GM12878 (cell line): ENCODE data around the gene LONRF2. TPM values are rescaled to one million over a fixed set of nuclear protein-coding genes. Genes with fewer than 3 reads are reported as not detected.

Source experiments
- ATAC-seq: fragments of 200-7000 bp; cut with Tn5 transposase; 3 replicates; pipeline ENCODE4 v1.9.1; 2020; ENCODE audit warnings: mild to moderate bottlenecking, moderate library complexity
- BruUV-seq: library from RNA; stranded (reverse); fragments of 400-500 nt; replicated peaks from 2 replicates; lab custom pipeline; 2021; lab: Mats Ljungman, UMichigan
- CTCF ChIA-PET: fragments of 300-600 bp; sonication (Branson Sonifier 250); formaldehyde crosslinking; extraction: SDS; loops from one replicate; lab custom pipeline; 2021; ENCODE audit warnings: inconsistent platforms; lab: Yijun Ruan, JAX
- POLR2A ChIA-PET: fragments of 350-600 bp; formaldehyde crosslinking; extraction: SDS; loops from one replicate; lab custom pipeline; 2021; ENCODE audit warnings: inconsistent platforms; lab: Charles Lee
- RAD21 ChIA-PET: fragments of 300-600 bp; sonication (Branson Sonifier 250); formaldehyde crosslinking; loops from one replicate; lab custom pipeline; 2023; ENCODE audit warnings: antibody characterized with exemption; ENCODE audit not compliant: unreplicated experiment; lab: Charles Lee
- SMC1A ChIA-PET: fragments of 300-600 bp; sonication (Branson Sonifier 250); formaldehyde crosslinking; loops from one replicate; lab custom pipeline; 2023; ENCODE audit not compliant: unreplicated experiment, uncharacterized antibody; lab: Charles Lee
- DNase-seq: peaks from one replicate; pipeline ENCODE4 v3.0.0-alpha.2; 2011; ENCODE audit warnings: low read depth, low spot score
- FAIRE-seq: peaks from 3 replicates; lab custom pipeline; 2011; peaks lifted over from hg19 to GRCh38; lab: Jason Lieb, UNC
- H2AFZ ChIP-seq: 2 replicates; pipeline ENCODE4 v1.6.0; 2011; ENCODE audit warnings: low read depth, low read length, control low read depth; ENCODE audit not compliant: control insufficient read depth
- H3K27ac ChIP-seq: 2 replicates; pipeline ENCODE4 v1.5.1; 2011; ENCODE audit warnings: control low read depth; ENCODE audit not compliant: control insufficient read depth, insufficient read depth
- H3K27me3 ChIP-seq, 2 experiments: replicated peaks in 1 of 2; 2 replicates each; pipeline versions ENCODE4 v1.6.0 to v1.6.1; 2011; ENCODE audit warnings: low read length in 1 of 2; ENCODE audit not compliant: control insufficient read depth in 2 of 2, insufficient read depth in 2 of 2
- H3K36me3 ChIP-seq, 2 experiments: 2 replicates each; pipeline ENCODE4 v1.5.1; 2011; ENCODE audit warnings: low read length in 1 of 2; ENCODE audit not compliant: control insufficient read depth in 2 of 2, insufficient read depth in 2 of 2
- H3K4me1 ChIP-seq: 2 replicates; pipeline ENCODE4 v1.6.1; 2011; ENCODE audit warnings: mild to moderate bottlenecking, low read length, moderate library complexity, mixed read lengths; ENCODE audit not compliant: control insufficient read depth, insufficient read depth
- H3K4me2 ChIP-seq: 2 replicates; pipeline ENCODE4 v1.6.0; 2011; ENCODE audit warnings: control low read depth; ENCODE audit not compliant: control insufficient read depth, insufficient read depth
- H3K4me3 ChIP-seq: fragments of 200-600 bp; sonication (generic); 2 replicates; pipeline ENCODE4 v1.5.1; 2016
- H3K79me2 ChIP-seq: 2 replicates; pipeline ENCODE4 v1.6.0; 2011; ENCODE audit warnings: low read length; ENCODE audit not compliant: control insufficient read depth, insufficient read depth
- H3K9ac ChIP-seq: 2 replicates; pipeline ENCODE4 v1.8.0; 2011; ENCODE audit warnings: low read length, control low read depth, mixed read lengths; ENCODE audit not compliant: control insufficient read depth, insufficient read depth
- H3K9me3 ChIP-seq: replicated peaks from 3 replicates; pipeline ENCODE4 v1.5.1; 2011; ENCODE audit warnings: mild to moderate bottlenecking, low read length; ENCODE audit not compliant: control insufficient read depth, insufficient read depth
- H4K20me1 ChIP-seq: 2 replicates; pipeline ENCODE4 v1.6.0; 2011; ENCODE audit not compliant: control insufficient read depth, insufficient read depth
- BCLAF1 ChIP-seq: fragments of 450-650 bp; IDR thresholded peaks from 2 replicates; pipeline ENCODE4 v1.6.1; 2017; ENCODE audit warnings: antibody characterized with exemption, mild to moderate bottlenecking, moderate library complexity
- DPF2 ChIP-seq: fragments of 450-650 bp; IDR thresholded peaks from 2 replicates; pipeline ENCODE4 v1.6.1; 2017; ENCODE audit warnings: mild to moderate bottlenecking
- EED ChIP-seq: sonication (generic); IDR thresholded peaks from 2 replicates; pipeline ENCODE4 v1.6.1; 2016; ENCODE audit warnings: antibody characterized with exemption, low read depth
- GATAD2B ChIP-seq: fragments of 450-650 bp; conservative IDR thresholded peaks from 2 replicates; pipeline ENCODE4 v1.6.1; 2017; ENCODE audit warnings: low read depth, mild to moderate bottlenecking, moderate library complexity
- JUND ChIP-seq: IDR thresholded peaks from 2 replicates; pipeline ENCODE4 v1.6.1; 2012; ENCODE audit warnings: low read depth, mild to moderate bottlenecking, low read length, improper control_type of control experiment, moderate library complexity
- KDM1A ChIP-seq: fragments of 200-600 bp; sonication (generic); IDR thresholded peaks from 2 replicates; pipeline ENCODE4 v1.6.1; 2016; ENCODE audit warnings: borderline replicate concordance
- MYC ChIP-seq: IDR thresholded peaks from 2 replicates; pipeline ENCODE4 v1.6.1; 2011; ENCODE audit warnings: mild to moderate bottlenecking, low read length, moderate library complexity, inconsistent platforms; ENCODE audit not compliant: insufficient read depth, insufficient replicate concordance, insufficient read length, severe bottlenecking
- PAX8 ChIP-seq: fragments of 450-650 bp; IDR thresholded peaks from 2 replicates; pipeline ENCODE4 v1.6.1; 2017; ENCODE audit warnings: mild to moderate bottlenecking, moderate library complexity
- TARDBP ChIP-seq: IDR thresholded peaks from 2 replicates; pipeline ENCODE4 v1.6.1; 2016; ENCODE audit warnings: borderline replicate concordance
- WGBS: methylation state at CpG from one replicate; pipeline ENCODE4 v1.1.6; 2016; ENCODE audit warnings: low lambda C conversion rate; ENCODE audit not compliant: insufficient replicate concordance, insufficient coverage; ENCODE audit errors: missing lambda C conversion rate; 5-methylcytosine and 5-hydroxymethylcytosine counted together
- in situ Hi-C: fragments of 300-500 bp; cut with MboI; formaldehyde crosslinking; loops from 9 replicates; pipeline ENCODE4 v1.14.3; 2018; ENCODE audit warnings: mixed read lengths
- intact Hi-C: fragments of 100-400 bp; cut with micrococcal nuclease; formaldehyde crosslinking; loops from one replicate; pipeline ENCODE4 v1.14.2; 2022; ENCODE audit not compliant: unreplicated experiment
- polyA plus RNA-seq, 11 experiments: library from polyadenylated mRNA; depleted of rRNA in 4 of 11; unstranded in 6 of 11; stranded (reverse) in 5 of 11; fragments of >200 nt; fragmentation: Nextera tagmentation in 4 of 11; fragmentation: Illumina TruSeq in 1 of 11; extraction: Ambion mirVana in 4 of 11; extraction: Trizol in 1 of 11; gene quantifications; 1 replicate in 1 of 11; 2 replicates in 10 of 11; pipeline versions ENCODE4 v1.2.1 to v1.2.3, GENCODE V29; 2011 to 2016; ENCODE audit warnings: inconsistent platforms in 2 of 11, missing spikeins in 2 of 11, low read depth in 1 of 11
- total RNA-seq, 4 experiments: library from RNA; depleted of rRNA in 3 of 4; stranded (reverse); fragments of >200 nt in 3 of 4; fragmentation: Illumina TruSeq in 1 of 4; extraction: Trizol in 1 of 4; gene quantifications; 2 replicates each; pipeline versions ENCODE4 v1.2.1 to v1.2.3, GENCODE V29; 2013 to 2021
- TF ChIP-seq, protein P1 (sequence below): IDR thresholded peaks from 2 replicates; pipeline ENCODE4 v1.6.1; 2012; ENCODE audit warnings: improper control_type of control experiment, low read depth, low read length; ENCODE audit not compliant: insufficient replicate concordance

The LONRF2 gene
- total and polyA plus RNA-seq, 10 of the 15 experiments (the other 5 are each of a cell fraction or from before 2014, with no cell fraction given), result under 0.01 to 0.04 (median 0.01) TPM; not detected in 4

- 44% methylated on average over 1 of the region's 1 CpG for WGBS
- intact Hi-C loops, result no loop called here
- Histone ChIP-seq H4K20me1 (no peaks in the 10 kb centered on the region), H3K27me3 (no peaks in the 10 kb centered on the region), H3K4me2 (no peak overlapping the region), H3K4me1 (no peaks in the 10 kb centered on the region), H3K9ac (no peak overlapping the region), H2AFZ (no peak overlapping the region), H3K79me2 (no peaks in the 10 kb centered on the region), H3K36me3 (no peaks in the 10 kb centered on the region), H3K9me3 (no peaks in the 10 kb centered on the region; the same call in 2 of the 3 replicates), H3K4me3 (no peak overlapping the region), H3K27ac (no peak overlapping the region)
- ATAC-seq, result no peak
- POLR2A ChIA-PET, result no interaction called here
- RAD21 ChIA-PET, result interaction anchor here (0.7 kb wide), 1 partner anchor 14 kb away, joined by 4 read pairs; no protein-coding TSS in a partner anchor
- SMC1A ChIA-PET, result no interaction called here
- no TSS peak for BruUV-seq
- in situ Hi-C loops, result no loop called here
- FAIRE-seq, result no peak
- CTCF ChIA-PET, result interaction anchor here (1.1 to 2.8 kb wide), 2 partner anchors 14 to 239 kb away, joined by 3 to 11 read pairs; no protein-coding TSS in a partner anchor
- no peak for DNase-seq
- TF ChIP-seq KDM1A, result no peak
Measured at GRCh38 chr2:100367163-100367562, 44.9 kb upstream of the LONRF2 start.

DNA sequence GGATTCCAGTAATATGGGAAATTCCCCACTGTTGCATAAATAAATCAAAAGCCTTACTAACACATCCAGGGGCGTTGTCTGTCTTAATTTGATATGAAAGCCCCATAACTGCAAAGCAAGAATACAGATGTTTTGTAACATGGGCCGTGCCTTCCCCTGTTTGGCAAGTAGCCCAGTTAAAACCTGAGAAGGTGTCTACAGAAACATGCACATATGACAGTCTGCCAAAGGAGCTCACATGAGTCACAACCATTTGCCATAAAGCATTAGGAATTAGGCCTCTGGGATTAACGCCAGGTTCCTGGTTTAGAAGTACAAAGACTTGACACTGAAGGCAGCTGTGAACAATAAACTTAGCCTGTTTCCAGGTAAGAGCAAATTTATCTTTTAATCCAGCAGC, 43.1 kb upstream of the LONRF2 start:
- no peak for FAIRE-seq
- TF ChIP-seq, protein P1, sequence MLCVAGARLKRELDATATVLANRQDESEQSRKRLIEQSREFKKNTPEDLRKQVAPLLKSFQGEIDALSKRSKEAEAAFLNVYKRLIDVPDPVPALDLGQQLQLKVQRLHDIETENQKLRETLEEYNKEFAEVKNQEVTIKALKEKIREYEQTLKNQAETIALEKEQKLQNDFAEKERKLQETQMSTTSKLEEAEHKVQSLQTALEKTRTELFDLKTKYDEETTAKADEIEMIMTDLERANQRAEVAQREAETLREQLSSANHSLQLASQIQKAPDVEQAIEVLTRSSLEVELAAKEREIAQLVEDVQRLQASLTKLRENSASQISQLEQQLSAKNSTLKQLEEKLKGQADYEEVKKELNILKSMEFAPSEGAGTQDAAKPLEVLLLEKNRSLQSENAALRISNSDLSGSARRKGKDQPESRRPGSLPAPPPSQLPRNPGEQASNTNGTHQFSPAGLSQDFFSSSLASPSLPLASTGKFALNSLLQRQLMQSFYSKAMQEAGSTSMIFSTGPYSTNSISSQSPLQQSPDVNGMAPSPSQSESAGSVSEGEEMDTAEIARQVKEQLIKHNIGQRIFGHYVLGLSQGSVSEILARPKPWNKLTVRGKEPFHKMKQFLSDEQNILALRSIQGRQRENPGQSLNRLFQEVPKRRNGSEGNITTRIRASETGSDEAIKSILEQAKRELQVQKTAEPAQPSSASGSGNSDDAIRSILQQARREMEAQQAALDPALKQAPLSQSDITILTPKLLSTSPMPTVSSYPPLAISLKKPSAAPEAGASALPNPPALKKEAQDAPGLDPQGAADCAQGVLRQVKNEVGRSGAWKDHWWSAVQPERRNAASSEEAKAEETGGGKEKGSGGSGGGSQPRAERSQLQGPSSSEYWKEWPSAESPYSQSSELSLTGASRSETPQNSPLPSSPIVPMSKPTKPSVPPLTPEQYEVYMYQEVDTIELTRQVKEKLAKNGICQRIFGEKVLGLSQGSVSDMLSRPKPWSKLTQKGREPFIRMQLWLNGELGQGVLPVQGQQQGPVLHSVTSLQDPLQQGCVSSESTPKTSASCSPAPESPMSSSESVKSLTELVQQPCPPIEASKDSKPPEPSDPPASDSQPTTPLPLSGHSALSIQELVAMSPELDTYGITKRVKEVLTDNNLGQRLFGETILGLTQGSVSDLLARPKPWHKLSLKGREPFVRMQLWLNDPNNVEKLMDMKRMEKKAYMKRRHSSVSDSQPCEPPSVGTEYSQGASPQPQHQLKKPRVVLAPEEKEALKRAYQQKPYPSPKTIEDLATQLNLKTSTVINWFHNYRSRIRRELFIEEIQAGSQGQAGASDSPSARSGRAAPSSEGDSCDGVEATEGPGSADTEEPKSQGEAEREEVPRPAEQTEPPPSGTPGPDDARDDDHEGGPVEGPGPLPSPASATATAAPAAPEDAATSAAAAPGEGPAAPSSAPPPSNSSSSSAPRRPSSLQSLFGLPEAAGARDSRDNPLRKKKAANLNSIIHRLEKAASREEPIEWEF, result no peak
- TF ChIP-seq GATAD2B, result no peak
- TF ChIP-seq EED, result no peak
- no peak for TF ChIP-seq DPF2
- TF ChIP-seq PAX8, result no peak
- TF ChIP-seq JUND, result no peak
- TF ChIP-seq BCLAF1, result no peak
- TF ChIP-seq TARDBP, result no peak
- TF ChIP-seq MYC, result no peak

More for the DNA sequence above, 43.1 kb upstream of the LONRF2 start:
- DNase-seq, result no peak
- no peaks in the 10 kb centered on the region for H3K4me1 ChIP-seq
- H3K9me3 ChIP-seq, result no peaks in the 10 kb centered on the region; the same call in 2 of the 3 replicates
- no peaks in the 10 kb centered on the region for H3K36me3 ChIP-seq
- in situ Hi-C loops (no loop called here), intact Hi-C loops (no loop called here)
- WGBS, result 2% methylated on average over 3 of the region's 3 CpGs
- ChIA-PET SMC1A (no interaction called here), CTCF (no interaction called here), POLR2A (no interaction called here), RAD21 (no interaction called here)
- H3K27me3 ChIP-seq, result no peaks in the 10 kb centered on the region
- no peak overlapping the region for H3K4me2 ChIP-seq
- ATAC-seq, result no peak
- no peak overlapping the region for H3K27ac ChIP-seq
- H2AFZ ChIP-seq, result no peak overlapping the region
- H3K79me2 ChIP-seq, result no peaks in the 10 kb centered on the region
- BruUV-seq, result no TSS peak
- H3K9ac ChIP-seq, result no peak overlapping the region
- H4K20me1 ChIP-seq, result no peaks in the 10 kb centered on the region
- no peak overlapping the region for H3K4me3 ChIP-seq
